SK-N-MC (cell line): Measurements from ENCODE around the gene PCK2.

Source experiments
- DNase-seq: peaks from one replicate; pipeline ENCODE4 v3.0.0-alpha.2; 2011; ENCODE audit warnings: low read depth, low spot score
- H3K27ac ChIP-seq: fragments of 200-600 bp; sonication (generic); 2 replicates; pipeline ENCODE4 v1.5.1; 2016; ENCODE audit warnings: mixed run types
- H3K36me3 ChIP-seq: fragments of 200-600 bp; sonication (generic); 2 replicates; pipeline ENCODE4 v1.6.1; 2017; ENCODE audit warnings: antibody characterized with exemption, low read length, mixed read lengths; ENCODE audit not compliant: insufficient read depth
- H3K4me3 ChIP-seq: fragments of 200-600 bp; sonication (generic); 2 replicates; pipeline ENCODE4 v1.5.1; 2016
- H3K9ac ChIP-seq: fragments of 200-600 bp; sonication (generic); 2 replicates; pipeline ENCODE4 v1.8.0; 2017; ENCODE audit warnings: mixed run types, mixed read lengths; ENCODE audit not compliant: insufficient read length
- H3K9me3 ChIP-seq: fragments of 200-600 bp; sonication (generic); 2 replicates; pipeline ENCODE4 v1.6.1; 2017; ENCODE audit warnings: low read depth, mild to moderate bottlenecking, antibody characterized with exemption, low read length, moderate library complexity, mixed read lengths
- EZH2 ChIP-seq: fragments of 200-600 bp; sonication (generic); IDR thresholded peaks from one replicate; pipeline ENCODE4 v1.6.1; 2017; ENCODE audit warnings: antibody characterized with exemption
- FOXP2 ChIP-seq: optimal IDR thresholded peaks from 2 replicates; pipeline ENCODE3; 2011; ENCODE audit warnings: mild to moderate bottlenecking, moderate library complexity; ENCODE audit not compliant: insufficient read depth; ENCODE audit errors: extremely low read length, control extremely low read depth
- POLR2AphosphoS5 ChIP-seq: IDR thresholded peaks from 2 replicates; pipeline ENCODE4 v1.6.1; 2012; ENCODE audit warnings: mild to moderate bottlenecking, low read depth, low read length, borderline replicate concordance

Gene PCK2

DNA sequence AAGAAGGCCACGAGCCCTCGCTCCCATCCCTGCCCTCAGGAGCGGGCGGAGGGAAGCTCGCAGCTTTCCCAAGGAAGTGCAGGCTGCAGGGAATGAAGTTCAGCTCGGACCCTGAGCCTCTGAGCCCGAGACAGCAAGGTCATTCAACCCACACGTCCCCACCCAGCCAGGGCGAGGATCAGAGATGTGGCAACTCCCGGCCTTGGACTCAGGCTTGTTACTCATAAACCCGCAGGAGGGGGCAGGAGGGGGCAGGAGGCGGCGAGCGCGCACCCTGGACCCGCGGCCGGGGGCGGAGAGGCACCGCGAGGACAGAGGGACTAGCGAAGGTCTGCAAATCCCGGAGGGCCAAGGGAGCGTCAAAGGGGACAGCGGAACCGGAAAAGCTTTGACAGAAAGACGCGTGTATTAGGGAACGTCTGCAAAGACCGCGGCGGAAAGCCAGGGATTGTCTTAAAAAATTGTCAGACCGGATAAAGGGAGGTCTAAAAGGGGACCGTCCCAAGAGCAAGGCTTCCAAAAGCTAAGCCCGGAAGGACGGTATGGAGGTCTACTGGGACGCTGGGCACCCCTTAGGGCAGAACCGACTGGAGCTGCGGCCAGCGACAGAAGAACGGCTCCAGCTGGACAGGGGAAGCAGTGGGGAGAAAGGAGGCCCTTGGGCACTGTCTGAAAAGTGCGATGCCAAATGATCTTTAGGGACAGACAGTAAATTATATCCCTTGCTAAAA is 19.9 kb downstream of the PCK2 start:
- no peak for DNase-seq
- peak overlapping the region; percentile 87 for H3K9ac ChIP-seq
- peaks cover 6% of the 10 kb centered on the region; the same call in 1 of the 2 replicates for H3K36me3 ChIP-seq

DNA sequence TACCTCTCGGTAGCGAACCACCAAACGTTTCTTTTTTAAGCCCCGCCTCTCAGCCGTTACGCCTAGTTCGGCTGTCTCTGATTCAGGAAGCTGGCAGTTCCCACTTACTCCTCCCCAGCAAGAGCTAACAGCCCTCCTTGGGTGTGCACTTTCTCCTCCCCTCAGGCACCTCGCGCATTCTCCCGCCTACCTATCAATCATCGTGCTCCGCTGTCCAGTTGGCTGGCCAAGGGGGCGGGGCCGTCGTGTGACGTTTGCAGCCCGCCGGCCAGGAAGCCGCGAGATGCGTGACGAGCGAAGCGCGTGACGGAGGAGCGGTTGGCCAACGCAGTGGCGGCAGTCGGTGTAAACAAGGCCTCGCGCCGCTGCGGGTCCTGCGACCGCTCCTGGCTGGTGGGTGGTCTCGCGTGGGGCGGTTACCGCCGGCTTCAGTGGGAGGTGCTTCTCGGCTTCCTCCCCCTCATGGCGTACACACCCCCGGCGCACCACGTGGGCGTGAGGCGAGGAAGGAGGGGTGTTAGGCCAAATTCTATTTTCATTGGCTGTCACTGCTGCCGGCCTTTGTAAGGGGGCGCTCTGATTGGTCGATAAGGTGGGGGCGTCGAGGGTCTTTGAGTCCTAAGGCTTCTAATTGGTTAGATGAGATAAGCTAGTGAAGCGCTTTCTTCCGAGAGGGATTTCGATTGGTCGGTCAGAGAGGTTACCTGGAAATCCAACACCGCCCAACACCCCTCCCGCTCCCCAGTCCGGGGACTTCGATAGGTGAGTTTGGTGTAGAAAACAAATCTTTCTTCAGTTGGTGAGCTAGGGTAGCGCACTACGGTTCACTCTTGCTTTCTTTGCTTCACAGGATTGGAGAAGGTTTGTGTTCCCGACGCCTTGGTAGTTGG is 20.7 kb downstream of the PCK2 start, which contains the start of the genes DCAF11 and NRL:
Gene DCAF11, plus strand, starts transcription at position 246 of the 890 bp plus-strand sequence. CDS start 818 bp downstream, outside the sequence.
Gene NRL, minus strand, starts transcription at position 418 of the 890 bp plus-strand sequence. CDS start 32,101 bp downstream, outside the sequence.
- Histone ChIP-seq H3K9ac (peak within 1 kb of the TSS; percentile 87), H3K36me3 (peaks cover 14% of the 10 kb centered on the region; the same call in 1 of the 2 replicates), H3K4me3 (peak within 1 kb of the TSS; percentile 96), H3K9me3 (no peaks in the 10 kb centered on the region), H3K27ac (peak within 1 kb of the TSS; percentile 94)
- peak; percentile 99 for DNase-seq
- peak; percentile 96 for TF ChIP-seq FOXP2
- TF ChIP-seq EZH2: no peak
- TF ChIP-seq POLR2AphosphoS5: peak; percentile 26

More for the DNA sequence above, 19.9 kb downstream of the PCK2 start:
- Histone ChIP-seq H3K4me3 (peak overlapping the region; percentile 96), H3K27ac (peak overlapping the region; percentile 94), H3K9me3 (no peaks in the 10 kb centered on the region)
- TF ChIP-seq POLR2AphosphoS5: peak; percentile 74; the same call in 1 of the 2 replicates
- TF ChIP-seq EZH2: no peak

- Histone ChIP-seq H3K27ac (no peak overlapping the region), H3K9me3 (no peaks in the 10 kb centered on the region), H3K36me3 (peaks cover 14% of the 10 kb centered on the region; the same call in 1 of the 2 replicates), H3K4me3 (peak overlapping the region; percentile 96), H3K9ac (peak overlapping the region; percentile 82)
- TF ChIP-seq FOXP2 (no peak), POLR2AphosphoS5 (no peak), EZH2 (no peak)
- DNase-seq: no peak
These were observed 21.5 kb downstream of the PCK2 start for GRCh38 chr14:24115422-24116127.

GRCh38 chr14:24116128-24116814 is 22.2 kb downstream of the PCK2 start:
- peaks cover 14% of the 10 kb centered on the region; the same call in 1 of the 2 replicates for H3K36me3 ChIP-seq
- H3K27ac ChIP-seq: no peak overlapping the region
- peak overlapping the region; percentile 82 for H3K9ac ChIP-seq
- TF ChIP-seq FOXP2 (no peak), EZH2 (no peak), POLR2AphosphoS5 (no peak)
- DNase-seq: no peak
- H3K4me3 ChIP-seq: peak overlapping the region; percentile 96
- no peaks in the 10 kb centered on the region for H3K9me3 ChIP-seq

GRCh38 chr14:24117179-24117578 is 23.1 kb downstream of the PCK2 start:
- no peak overlapping the region for H3K27ac ChIP-seq
- H3K36me3 ChIP-seq: peaks cover 14% of the 10 kb centered on the region; the same call in 1 of the 2 replicates
- no peak for TF ChIP-seq POLR2AphosphoS5
- TF ChIP-seq EZH2: no peak
- TF ChIP-seq FOXP2: no peak
- H3K4me3 ChIP-seq: no peak overlapping the region
- no peak overlapping the region for H3K9ac ChIP-seq
- H3K9me3 ChIP-seq: no peaks in the 10 kb centered on the region
- DNase-seq: no peak

DNA sequence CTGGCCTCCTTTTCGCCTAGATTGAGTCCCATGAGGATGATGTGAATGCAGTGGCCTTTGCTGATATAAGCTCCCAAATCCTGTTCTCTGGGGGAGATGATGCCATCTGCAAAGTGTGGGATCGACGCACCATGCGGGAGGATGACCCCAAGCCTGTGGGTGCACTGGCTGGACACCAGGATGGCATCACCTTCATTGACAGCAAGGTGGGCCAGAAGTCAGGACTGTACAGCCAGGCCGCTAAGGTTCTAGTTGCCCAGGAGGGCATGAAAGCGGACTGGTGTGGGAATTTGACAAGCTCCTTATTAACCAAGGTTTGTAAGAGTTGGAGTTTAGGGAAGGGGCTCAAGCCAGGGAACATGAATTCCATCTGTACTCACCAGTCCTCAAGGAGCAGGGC is 25.6 kb downstream of the PCK2 start:
- Histone ChIP-seq H3K9me3 (no peaks in the 10 kb centered on the region), H3K27ac (no peak overlapping the region), H3K9ac (no peak overlapping the region), H3K36me3 (peaks cover 14% of the 10 kb centered on the region; the same call in 1 of the 2 replicates), H3K4me3 (no peak overlapping the region)
- TF ChIP-seq FOXP2 (no peak), EZH2 (no peak), POLR2AphosphoS5 (no peak)
- no peak for DNase-seq

DNA sequence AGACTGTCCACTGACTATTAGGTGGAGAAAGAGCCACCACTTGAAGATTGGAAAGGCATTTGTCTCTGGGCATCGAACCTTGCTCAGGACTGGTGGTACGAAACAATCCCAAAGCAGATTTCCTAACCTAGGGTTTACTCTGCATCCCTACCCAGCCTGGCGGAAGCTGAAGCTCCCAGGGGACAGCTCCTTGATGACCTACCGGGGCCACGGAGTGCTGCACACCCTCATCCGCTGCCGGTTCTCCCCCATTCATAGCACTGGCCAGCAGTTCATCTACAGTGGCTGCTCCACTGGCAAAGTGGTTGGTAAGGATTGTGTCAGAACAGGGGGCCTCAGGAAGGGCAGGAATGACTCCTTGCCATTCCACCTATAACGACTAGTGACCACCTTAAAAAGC is 27.1 kb downstream of the PCK2 start:
- DNase-seq: no peak
- Histone ChIP-seq H3K27ac (no peak overlapping the region), H3K9ac (no peak overlapping the region), H3K4me3 (no peak overlapping the region), H3K9me3 (no peaks in the 10 kb centered on the region), H3K36me3 (peaks cover 14% of the 10 kb centered on the region; the same call in 1 of the 2 replicates)
- TF ChIP-seq EZH2 (no peak), POLR2AphosphoS5 (no peak), FOXP2 (no peak)
